HFFc6 (cell line): ENCODE data around the gene SRSF12. TPM values are rescaled to one million over a fixed set of nuclear protein-coding genes. Genes with fewer than 3 reads are reported as not detected.

Experiments
- DNase-seq: peaks from one replicate; pipeline ENCODE4 v3.0.0-alpha.2; 2018
- H3K27ac Mint-ChIP-seq: 2 replicates; pipeline ENCODE4 v1.8.0; 2020; ENCODE audit warnings: mild to moderate bottlenecking, mixed read lengths
- H3K27me3 Mint-ChIP-seq: 2 replicates; pipeline ENCODE4 v1.8.0; 2021; ENCODE audit warnings: mild to moderate bottlenecking, moderate library complexity, mixed read lengths; ENCODE audit not compliant: insufficient read depth
- H3K36me3 Mint-ChIP-seq: 2 replicates; pipeline ENCODE4 v1.8.0; 2021; ENCODE audit warnings: low read depth, mixed read lengths
- H3K4me1 Mint-ChIP-seq: 2 replicates; pipeline ENCODE4 v1.8.0; 2020; ENCODE audit warnings: low read depth, mixed read lengths
- H3K4me3 Mint-ChIP-seq: 2 replicates; pipeline ENCODE4 v1.8.0; 2020; ENCODE audit warnings: mild to moderate bottlenecking, moderate library complexity, mixed read lengths
- H3K9me3 Mint-ChIP-seq: 2 replicates; pipeline ENCODE4 v1.8.0; 2020; ENCODE audit warnings: mild to moderate bottlenecking, mixed read lengths
- CTCF ChIP-seq: fragments of 200-600 bp; sonication (generic); IDR thresholded peaks from 2 replicates; pipeline ENCODE4 v1.5.0; 2021; ENCODE audit warnings: antibody characterized with exemption, mild to moderate bottlenecking
- total RNA-seq, 6 experiments: library from RNA; stranded (reverse); fragmentation: NEBNext Ultra II Directional; extraction: Animal tissue kit (Norgen Biotek cat#: 25700); gene quantifications; 2 replicates in 1 of 6; 3 replicates in 5 of 6; pipeline ENCODE4 v1.2.3, GENCODE V29; 2021

SRSF12 gene
- total RNA-seq, 6 experiments from 2014 or later = not detected

- Mint-ChIP-seq H3K36me3 (peaks cover 30% of the 10 kb centered on the region), H3K4me1 (peaks cover 27% of the 10 kb centered on the region), H3K27me3 (peaks cover 8% of the 10 kb centered on the region), H3K27ac (peak overlapping the region; percentile 95), H3K9me3 (no peaks in the 10 kb centered on the region), H3K4me3 (peak overlapping the region; percentile 94)
- DNase-seq = no peak
- no peak for TF ChIP-seq CTCF
Observed at GRCh38 chr6:89082486-89082891, 35.4 kb downstream of the SRSF12 start.

- peaks cover 27% of the 10 kb centered on the region for H3K4me1 Mint-ChIP-seq
- H3K36me3 Mint-ChIP-seq = peaks cover 30% of the 10 kb centered on the region
- H3K9me3 Mint-ChIP-seq = no peaks in the 10 kb centered on the region
- peak overlapping the region; percentile 95 for H3K27ac Mint-ChIP-seq
- no peak for TF ChIP-seq CTCF
- DNase-seq = peak; percentile 91
- H3K4me3 Mint-ChIP-seq = peak overlapping the region; percentile 94
- peaks cover 8% of the 10 kb centered on the region for H3K27me3 Mint-ChIP-seq
Observed at GRCh38 chr6:89081423-89082322, 36.2 kb downstream of the SRSF12 start.

- H3K4me3 Mint-ChIP-seq = peak overlapping the region; percentile 98
- H3K36me3 Mint-ChIP-seq = peaks cover 30% of the 10 kb centered on the region
Observed at GRCh38 chr6:89081129-89081422, 36.8 kb downstream of the SRSF12 start.

GRCh38 chr6:89080281-89081128, 37.4 kb downstream of the SRSF12 start, which contains the start of gene PNRC1:
Gene PNRC1, plus strand, starts transcription at chr6:89080751. Its CDS starts 144 bp downstream, at chr6:89080895.
- Mint-ChIP-seq H3K4me3 (peak within 1 kb of the TSS; percentile 98), H3K4me1 (peaks cover 27% of the 10 kb centered on the region), H3K27ac (peak within 1 kb of the TSS; percentile 95), H3K9me3 (no peaks in the 10 kb centered on the region), H3K27me3 (peaks cover 8% of the 10 kb centered on the region), H3K36me3 (peaks cover 28% of the 10 kb centered on the region)
- DNase-seq = peak; percentile 99
- peak; percentile 16; the same call in 1 of the 2 replicates for TF ChIP-seq CTCF

More at GRCh38 chr6:89081129-89081422, 36.8 kb downstream of the SRSF12 start:
- DNase-seq = no peak
- Mint-ChIP-seq H3K27me3 (peaks cover 8% of the 10 kb centered on the region), H3K27ac (peak overlapping the region; percentile 93), H3K4me1 (peaks cover 27% of the 10 kb centered on the region), H3K9me3 (no peaks in the 10 kb centered on the region)
- TF ChIP-seq CTCF = peak; percentile 48; the same call in 1 of the 2 replicates

- Mint-ChIP-seq H3K27me3 (peaks cover 5% of the 10 kb centered on the region), H3K9me3 (no peaks in the 10 kb centered on the region), H3K36me3 (peaks cover 19% of the 10 kb centered on the region), H3K4me3 (peak overlapping the region; percentile 98), H3K4me1 (peaks cover 22% of the 10 kb centered on the region), H3K27ac (peak overlapping the region; percentile 93)
- peak; percentile 35 for DNase-seq
- no peak for TF ChIP-seq CTCF
Observed at GRCh38 chr6:89079511-89080234, 38.2 kb downstream of the SRSF12 start.
